Loucy (cell line): ENCODE measurements around the gene AHDC1.

Experiments
- CTCF ChIP-seq: fragments of 200-600 bp; sonication (generic); conservative IDR thresholded peaks from 2 replicates; pipeline ENCODE4 v1.5.1; 2014; ENCODE audit warnings: mild to moderate bottlenecking, antibody characterized with exemption, low read length
- EZH2phosphoT487 ChIP-seq: fragments of 200-600 bp; IDR thresholded peaks from 2 replicates; pipeline ENCODE4 v1.6.1; 2018; ENCODE audit warnings: antibody characterized with exemption, mild to moderate bottlenecking, moderate library complexity, borderline replicate concordance

- TF ChIP-seq CTCF, result no peak
- TF ChIP-seq EZH2phosphoT487, result no peak
These were observed 22.1 kb downstream of the AHDC1 start for GRCh38 chr1:27581823-27582243.
